GM15510 (cell line): ENCODE data around the gene RNPEPL1.

ENCODE experiments used
- POLR2A ChIP-seq: IDR thresholded peaks from 3 replicates; pipeline ENCODE4 v1.6.1; 2011; ENCODE audit warnings: borderline replicate concordance; ENCODE audit not compliant: insufficient read length; ENCODE audit errors: extremely low read depth

Gene RNPEPL1

DNA sequence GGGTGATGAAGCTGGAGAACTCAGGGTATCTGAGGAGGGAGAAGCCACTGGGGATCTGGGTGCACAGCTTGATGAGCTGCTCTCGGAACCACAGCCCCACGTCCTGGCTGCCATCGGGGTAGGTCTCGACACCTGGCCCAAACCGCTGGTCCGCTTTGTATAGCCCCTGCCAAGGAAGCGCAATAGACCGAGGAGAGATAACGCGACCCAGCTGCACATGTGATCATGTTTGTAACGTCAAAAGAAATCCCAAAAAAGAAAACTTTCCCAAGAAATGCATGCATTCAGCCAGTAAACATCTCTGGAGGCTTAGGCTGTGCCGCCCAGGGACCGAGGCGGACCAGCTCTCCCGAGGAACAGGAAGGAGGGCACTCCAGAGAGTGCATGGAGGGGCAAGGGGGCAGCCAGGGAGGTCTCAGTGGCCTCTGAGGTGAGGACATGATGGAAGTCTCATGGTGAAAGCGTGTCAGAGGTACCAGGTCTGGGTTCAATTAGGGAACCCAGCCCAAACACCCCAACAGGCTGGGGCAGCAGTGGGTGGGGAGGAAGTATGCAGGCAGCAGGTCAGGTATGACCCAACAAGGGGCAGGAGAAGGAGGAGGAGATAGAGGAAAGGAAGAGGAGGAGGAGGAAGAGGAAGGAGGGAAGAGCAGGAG, 38.8 kb upstream of the RNPEPL1 start:
- TF ChIP-seq POLR2A, result no peak

DNA sequence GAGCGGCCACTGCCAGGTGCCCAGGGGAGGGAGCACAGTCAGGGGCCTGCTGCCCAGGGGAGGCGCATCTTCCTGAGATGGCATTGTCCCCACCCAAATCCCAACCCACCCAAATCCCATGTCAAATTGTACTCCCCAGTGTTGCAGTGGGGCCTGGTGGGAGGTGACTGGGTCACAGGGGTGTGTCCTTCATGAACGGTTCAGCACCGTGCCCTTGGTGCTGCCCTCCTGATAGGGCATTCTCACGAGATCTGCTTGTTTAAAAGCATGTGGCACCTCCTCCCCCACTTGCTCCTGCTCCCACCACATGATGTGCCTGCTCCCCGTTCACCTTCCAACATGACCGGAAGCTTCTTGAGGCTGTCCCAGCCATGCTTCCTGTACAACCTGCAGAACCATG, 38.1 kb upstream of the RNPEPL1 start:
- TF ChIP-seq POLR2A, result no peak

DNA sequence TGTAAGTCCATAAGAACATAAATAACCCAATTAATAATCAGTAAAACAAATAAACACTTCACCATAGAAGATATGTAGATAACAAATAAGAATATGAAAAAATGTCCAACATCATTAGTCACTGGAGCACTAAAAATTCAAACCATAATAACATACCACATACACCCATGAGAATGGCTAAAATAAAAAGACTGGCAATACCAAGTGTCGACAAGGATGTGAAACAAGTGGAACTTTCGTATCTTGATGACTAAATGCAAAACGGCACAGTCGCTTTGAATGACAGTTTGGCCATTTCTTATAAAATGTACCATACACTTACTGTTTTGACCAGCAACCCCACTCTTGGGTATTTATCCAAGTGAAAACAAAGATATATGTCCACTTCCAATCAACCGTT, 37.2 kb upstream of the RNPEPL1 start:
- no peak for TF ChIP-seq POLR2A

DNA sequence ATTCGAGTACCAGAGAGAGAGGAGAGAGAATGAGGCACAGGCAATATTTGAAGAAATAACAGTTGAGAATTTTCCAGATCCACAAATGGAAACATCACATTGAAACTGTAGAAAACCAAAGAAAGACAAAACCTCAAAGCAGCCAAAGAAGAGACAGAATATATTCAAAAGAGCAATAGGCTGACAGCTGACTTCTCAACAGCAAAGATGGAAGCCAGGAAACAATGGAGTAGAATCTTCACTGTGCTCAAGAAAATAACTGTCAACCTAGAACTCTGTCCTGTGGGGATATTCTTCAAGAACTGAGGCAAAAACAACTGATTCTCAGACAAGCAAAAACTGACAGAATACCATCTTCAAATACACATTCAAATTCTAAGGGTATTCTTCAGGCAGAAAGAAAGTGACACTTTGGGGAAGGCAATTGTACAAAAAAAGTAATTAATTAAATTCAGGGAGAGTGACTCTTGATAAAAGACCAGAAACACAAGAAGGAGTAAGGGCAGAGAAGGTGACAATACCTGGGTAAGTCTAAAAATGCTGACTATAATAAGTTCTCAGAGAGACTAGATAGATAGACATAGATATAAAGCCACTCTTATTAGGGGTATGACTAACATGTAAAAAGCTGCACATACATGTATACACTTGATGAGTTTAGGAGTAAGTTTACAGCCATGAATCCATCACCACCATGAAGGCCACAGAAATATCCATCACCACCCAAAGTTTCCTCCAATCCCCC, 36.1 kb upstream of the RNPEPL1 start:
- no peak for TF ChIP-seq POLR2A

DNA sequence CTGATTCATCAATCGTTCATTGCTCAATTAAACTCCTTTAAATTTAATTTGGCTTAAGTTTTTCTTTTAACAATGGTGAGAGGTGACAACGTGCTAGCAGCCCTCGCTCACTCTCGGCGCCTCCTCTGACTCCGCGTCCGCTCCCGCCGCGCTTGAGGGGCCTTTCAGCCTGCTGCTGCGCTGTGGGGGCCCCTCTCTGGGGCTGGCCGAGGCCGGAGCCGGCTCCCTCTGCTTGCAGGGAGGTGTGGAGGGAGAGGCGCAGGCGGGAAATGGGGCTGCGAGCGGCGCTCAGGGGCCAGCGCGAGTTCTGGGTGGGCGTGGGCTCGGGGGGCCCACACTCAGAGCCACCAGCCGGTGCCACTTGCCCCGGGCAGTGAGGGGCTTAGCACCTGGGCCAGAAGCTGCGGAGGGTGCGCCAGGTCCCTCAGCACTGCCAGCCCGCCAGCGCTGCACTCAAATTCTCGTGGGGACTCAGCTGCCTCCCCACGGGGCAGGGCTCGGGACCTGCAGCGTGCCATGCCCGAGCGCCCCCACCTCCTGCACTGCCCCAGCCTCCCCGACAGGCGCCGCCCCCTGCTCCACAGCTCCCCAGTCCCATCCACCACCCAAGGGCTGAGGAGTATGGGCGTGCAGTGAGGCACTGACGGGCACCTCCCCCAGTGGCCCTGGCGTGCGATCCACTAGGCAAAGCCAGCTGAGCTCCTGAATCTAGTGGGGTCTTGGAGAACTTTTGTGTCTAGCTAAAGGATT, 30.1 kb upstream of the RNPEPL1 start:
- no peak for TF ChIP-seq POLR2A

DNA sequence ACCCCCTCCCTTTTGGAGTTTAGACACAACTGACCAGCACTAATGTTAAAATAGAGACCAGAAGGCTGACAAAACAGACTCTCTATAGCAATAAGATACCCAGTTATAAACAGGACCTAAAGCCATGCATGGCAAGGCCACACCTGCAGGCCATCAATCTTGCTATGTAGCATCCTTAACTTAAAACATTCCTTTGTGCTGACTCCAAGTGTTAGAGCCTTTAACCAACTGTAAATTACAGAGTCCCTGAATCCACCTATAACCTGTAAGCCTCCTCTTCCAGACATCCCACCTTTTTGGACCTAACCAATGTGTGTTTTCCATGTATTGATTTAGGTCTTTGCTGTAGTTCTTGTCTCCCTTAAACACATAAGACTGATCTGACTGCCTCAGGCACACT, 28.4 kb upstream of the RNPEPL1 start:
- no peak for TF ChIP-seq POLR2A

DNA sequence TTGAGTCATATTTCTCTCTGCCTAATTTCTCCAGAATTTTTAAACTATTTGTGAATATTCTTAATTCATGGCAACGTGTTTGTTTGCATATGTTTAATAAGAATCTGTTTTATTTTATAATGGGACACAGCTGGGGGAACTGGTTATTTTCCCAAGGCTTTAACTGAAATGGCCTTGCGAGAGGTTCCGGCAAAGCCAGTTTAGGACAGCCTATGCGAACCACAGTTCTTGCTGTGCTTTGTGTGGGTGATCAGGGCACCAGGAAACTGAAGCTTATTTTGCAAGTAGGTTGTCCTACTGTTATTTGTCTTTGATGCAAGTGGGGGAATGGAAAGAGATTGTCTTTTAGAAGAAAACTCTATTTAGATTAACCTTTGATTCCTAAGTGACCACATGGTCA, 17.0 kb upstream of the RNPEPL1 start:
- no peak for TF ChIP-seq POLR2A

DNA sequence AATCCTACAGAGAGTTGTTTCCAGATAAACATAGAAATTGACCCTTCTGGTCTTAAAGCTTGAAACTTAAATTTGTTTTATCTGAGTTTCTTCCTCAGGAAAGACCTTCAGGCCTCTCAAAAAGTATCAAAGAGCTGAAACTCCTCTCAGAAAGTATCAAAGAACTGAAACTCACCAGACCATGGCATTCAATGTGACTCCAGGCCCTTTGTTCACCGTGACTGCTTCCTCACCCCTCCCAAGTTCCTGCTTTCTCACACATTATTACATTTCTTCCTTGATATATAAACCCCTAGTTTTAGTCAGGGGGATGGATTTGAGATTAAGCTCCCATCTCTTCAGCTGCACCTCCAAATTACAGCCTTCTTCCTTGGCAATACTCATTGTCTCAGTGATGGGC, 16.5 kb upstream of the RNPEPL1 start:
- no peak for TF ChIP-seq POLR2A

DNA sequence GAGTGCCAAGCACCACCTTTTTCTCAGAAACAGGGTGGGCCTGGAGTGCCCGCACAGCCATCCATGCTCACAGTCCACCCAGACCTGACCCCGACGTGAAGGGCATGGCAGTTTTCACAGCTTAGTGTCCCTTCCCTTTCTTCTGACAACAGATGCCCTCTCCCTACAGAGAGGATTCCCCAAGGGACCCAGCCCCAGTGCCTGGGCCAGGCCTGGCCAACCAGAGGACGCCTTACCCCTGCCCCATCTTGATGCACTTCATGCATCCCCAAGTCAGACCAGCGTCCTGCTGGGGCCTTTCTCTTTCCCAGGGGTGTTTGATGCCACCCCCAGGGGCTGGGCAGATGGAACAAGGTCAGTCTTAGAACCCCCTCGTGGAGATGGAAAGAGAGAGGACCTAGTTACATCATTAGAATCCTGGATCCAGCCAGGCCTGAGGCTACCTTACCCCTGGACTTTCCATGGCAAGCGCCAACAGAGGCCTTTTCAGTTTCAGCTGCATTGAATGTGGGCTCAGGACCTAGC, 14.3 kb upstream of the RNPEPL1 start:
- no peak for TF ChIP-seq POLR2A

DNA sequence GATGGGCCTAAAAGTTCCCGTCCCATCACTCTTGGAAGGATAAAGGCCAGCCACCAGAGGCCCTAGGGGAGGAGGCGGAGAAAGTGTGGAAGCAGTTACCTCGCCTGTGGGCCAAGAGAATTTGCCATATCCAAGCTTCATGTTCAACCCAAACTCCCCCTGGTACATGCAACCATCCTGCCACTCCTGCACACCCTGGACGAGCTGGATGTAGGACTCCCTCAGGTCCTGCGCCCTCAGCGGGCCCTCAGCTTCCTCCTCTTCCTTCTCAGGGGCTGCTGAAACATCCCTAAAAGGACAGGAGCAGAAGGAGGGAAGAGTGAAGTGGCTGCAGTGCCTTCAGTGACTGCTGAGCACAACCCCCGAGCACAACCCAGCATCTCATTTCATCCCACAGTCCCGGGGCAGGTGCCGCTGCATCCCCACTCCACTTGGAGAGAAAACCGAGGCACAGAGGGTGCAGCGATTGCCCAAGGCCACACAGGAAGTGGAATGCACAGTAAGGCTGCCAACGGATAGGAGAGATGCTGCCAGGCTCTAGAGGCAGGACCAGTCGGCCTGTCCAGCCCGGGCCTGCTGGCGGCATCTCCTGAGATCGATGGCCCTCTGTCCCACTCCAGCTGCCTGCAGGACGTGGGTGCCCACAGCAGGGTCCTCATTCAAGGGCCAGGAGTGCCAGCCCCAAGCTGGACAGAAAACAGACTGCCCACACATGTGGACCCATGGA, 13.4 kb upstream of the RNPEPL1 start:
- no peak for TF ChIP-seq POLR2A

DNA sequence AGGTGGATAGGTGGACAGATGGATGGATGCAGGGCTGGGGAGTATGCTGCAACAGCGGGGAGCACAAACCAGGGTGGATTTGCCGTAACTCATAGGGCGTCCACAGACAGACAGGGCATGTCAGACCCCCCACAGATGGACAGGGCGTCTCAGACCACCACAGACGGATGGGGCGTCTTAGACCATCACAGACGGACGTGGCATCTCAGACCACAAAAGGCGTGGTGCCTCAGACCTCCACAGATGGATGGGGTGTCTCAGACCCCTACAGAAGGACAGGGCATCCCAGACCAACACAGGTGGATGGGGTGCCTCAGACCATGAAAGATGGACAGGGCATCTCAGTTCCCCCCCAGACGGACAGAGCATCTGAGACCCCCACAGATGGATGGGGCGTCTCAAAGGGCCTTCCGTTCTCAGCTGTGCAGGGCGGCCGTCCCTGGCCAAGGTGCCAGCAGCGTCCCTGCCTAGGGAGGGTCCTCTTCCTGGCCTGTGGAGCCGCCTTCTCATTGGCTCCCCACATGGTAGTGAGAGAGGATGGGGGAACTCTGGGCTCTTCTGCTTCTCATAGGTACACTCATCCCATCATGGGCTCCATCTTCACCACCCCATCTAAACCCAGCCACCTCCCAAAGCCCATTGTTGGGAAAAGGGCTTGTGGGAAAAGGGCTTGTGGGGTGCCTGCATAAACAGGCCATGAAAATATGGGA, 12.6 kb upstream of the RNPEPL1 start:
- TF ChIP-seq POLR2A, result no peak

DNA sequence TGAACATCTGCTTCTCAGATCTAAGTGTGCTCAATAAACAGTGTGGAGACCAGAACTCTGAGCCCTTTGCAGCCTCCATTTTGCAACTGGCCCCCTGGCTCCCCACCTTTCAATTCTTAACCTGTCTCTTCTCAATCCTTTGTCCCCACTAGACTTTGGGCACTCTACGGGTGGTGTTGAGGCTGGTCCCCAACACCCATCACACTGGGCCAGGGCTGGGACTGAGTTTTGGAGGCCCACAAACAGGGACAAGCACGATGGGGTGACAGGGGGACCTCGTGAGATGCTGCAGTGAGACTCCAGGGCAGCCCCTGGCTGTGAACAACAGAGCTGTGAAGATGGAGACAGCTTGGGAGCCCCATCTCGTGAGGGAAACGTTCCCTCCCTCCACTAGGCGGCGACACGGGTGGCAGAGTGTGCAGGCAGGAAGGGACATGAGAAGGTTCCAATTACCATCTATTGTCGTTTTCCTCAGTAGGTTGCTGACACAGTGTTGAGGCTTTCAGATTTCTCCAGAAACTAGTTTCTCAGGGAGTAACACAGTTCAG, 11.7 kb upstream of the RNPEPL1 start:
- TF ChIP-seq POLR2A, result no peak

DNA sequence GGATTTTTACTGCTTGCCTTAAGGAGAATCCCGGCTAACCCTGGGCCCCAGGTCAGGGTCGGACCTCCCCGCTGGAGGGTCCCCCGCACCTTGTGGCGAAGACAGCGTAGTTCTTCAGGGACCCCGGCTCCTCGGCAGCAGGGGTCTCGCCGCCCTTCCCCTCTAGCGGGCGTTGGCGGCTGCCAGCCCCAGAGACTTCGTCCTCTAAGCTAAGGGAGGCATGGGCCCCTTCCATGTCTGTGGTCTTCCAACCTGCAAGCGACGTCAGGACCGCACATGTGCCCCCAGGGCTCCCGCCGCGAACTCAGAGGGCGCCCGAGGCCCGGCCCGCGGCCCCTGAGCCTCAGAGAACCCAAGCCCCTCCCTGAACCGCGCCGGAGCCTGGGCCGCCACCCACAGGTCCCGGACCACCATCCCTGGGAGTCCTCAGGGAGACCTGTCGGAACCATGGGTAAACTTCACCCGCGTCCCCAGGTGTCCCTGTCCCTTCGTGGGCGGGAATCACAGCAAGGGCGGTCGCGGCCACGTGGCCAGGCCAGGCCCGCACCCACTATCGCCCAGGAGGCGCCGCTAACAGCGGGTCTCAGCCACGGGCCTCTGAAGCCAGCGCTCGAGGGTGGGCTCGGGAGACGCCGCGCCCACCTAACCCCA, 11.1 kb upstream of the RNPEPL1 start:
- TF ChIP-seq POLR2A, result no peak
